ENCODE data around the gene TAF5L.

TAF5L gene

GRCh38 chr1:229608590-229608989 lies 17.3 kb downstream of the TAF5L start:
- no peaks in the 10 kb centered on the region for H3K9me2 ChIP-seq (ENCODE audit: low read depth, low read length)
- H3K9me3 ChIP-seq (ENCODE audit: low read length): no peaks in the 10 kb centered on the region
- no peaks in the 10 kb centered on the region for H3F3A ChIP-seq (ENCODE audit: insufficient read depth, low read length)
- no peak overlapping the region for H3K9ac ChIP-seq (ENCODE audit: low read length)
- no peak overlapping the region for H3K4me2 ChIP-seq (ENCODE audit: low read length)
- H3K79me2 ChIP-seq (ENCODE audit: insufficient read depth, low read length): no peaks in the 10 kb centered on the region
- peaks cover 94% of the 10 kb centered on the region for H3K36me3 ChIP-seq (ENCODE audit: insufficient read depth, low read length)
- H3K4me1 ChIP-seq (ENCODE audit: insufficient read depth, low read length, severe bottlenecking): no peaks in the 10 kb centered on the region
- no peak overlapping the region for H3K27ac ChIP-seq (ENCODE audit: low read depth, low read length, poor library complexity, severe bottlenecking)
- no peaks in the 10 kb centered on the region for H4K20me1 ChIP-seq (ENCODE audit: insufficient read depth, low read length)
- no peak overlapping the region for H3K4me3 ChIP-seq (ENCODE audit: low read depth, low read length, poor library complexity, severe bottlenecking)
- no peaks in the 10 kb centered on the region for H3K27me3 ChIP-seq (ENCODE audit: insufficient read depth, low read length)
- no peak for TF ChIP-seq EZH2 (IDR thresholded peaks at IDR 0.05; ENCODE audit: borderline replicate concordance, low read length)
- TF ChIP-seq, protein P1, sequence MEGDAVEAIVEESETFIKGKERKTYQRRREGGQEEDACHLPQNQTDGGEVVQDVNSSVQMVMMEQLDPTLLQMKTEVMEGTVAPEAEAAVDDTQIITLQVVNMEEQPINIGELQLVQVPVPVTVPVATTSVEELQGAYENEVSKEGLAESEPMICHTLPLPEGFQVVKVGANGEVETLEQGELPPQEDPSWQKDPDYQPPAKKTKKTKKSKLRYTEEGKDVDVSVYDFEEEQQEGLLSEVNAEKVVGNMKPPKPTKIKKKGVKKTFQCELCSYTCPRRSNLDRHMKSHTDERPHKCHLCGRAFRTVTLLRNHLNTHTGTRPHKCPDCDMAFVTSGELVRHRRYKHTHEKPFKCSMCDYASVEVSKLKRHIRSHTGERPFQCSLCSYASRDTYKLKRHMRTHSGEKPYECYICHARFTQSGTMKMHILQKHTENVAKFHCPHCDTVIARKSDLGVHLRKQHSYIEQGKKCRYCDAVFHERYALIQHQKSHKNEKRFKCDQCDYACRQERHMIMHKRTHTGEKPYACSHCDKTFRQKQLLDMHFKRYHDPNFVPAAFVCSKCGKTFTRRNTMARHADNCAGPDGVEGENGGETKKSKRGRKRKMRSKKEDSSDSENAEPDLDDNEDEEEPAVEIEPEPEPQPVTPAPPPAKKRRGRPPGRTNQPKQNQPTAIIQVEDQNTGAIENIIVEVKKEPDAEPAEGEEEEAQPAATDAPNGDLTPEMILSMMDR (IDR thresholded peaks at IDR 0.05; ENCODE audit: low read length): no peak
- no peak overlapping the region for H2AFZ ChIP-seq (ENCODE audit: low read length)

- H3K36me3 ChIP-seq (ENCODE audit: insufficient read depth, low read length): peaks cover 94% of the 10 kb centered on the region
- H2AFZ ChIP-seq (ENCODE audit: low read length): no peak overlapping the region
- no peak overlapping the region for H3K9ac ChIP-seq (ENCODE audit: low read length)
- no peaks in the 10 kb centered on the region for H3K79me2 ChIP-seq (ENCODE audit: insufficient read depth, low read length)
- TF ChIP-seq, protein P1 (IDR thresholded peaks at IDR 0.05; ENCODE audit: low read length): no peak
- no peak for TF ChIP-seq EZH2 (IDR thresholded peaks at IDR 0.05; ENCODE audit: borderline replicate concordance, low read length)
- H4K20me1 ChIP-seq (ENCODE audit: insufficient read depth, low read length): no peaks in the 10 kb centered on the region
- H3K27me3 ChIP-seq (ENCODE audit: insufficient read depth, low read length): no peaks in the 10 kb centered on the region
- no peak overlapping the region for H3K27ac ChIP-seq (ENCODE audit: low read depth, low read length, poor library complexity, severe bottlenecking)
- H3K4me3 ChIP-seq (ENCODE audit: low read depth, low read length, poor library complexity, severe bottlenecking): no peak overlapping the region
- no peaks in the 10 kb centered on the region for H3K9me2 ChIP-seq (ENCODE audit: low read depth, low read length)
- no peaks in the 10 kb centered on the region for H3K9me3 ChIP-seq (ENCODE audit: low read length)
- H3K4me2 ChIP-seq (ENCODE audit: low read length): no peak overlapping the region
- H3F3A ChIP-seq (ENCODE audit: insufficient read depth, low read length): no peaks in the 10 kb centered on the region
- H3K4me1 ChIP-seq (ENCODE audit: insufficient read depth, low read length, severe bottlenecking): no peaks in the 10 kb centered on the region
These were observed 18.6 kb downstream of the TAF5L start for GRCh38 chr1:229607370-229607769.

DNA sequence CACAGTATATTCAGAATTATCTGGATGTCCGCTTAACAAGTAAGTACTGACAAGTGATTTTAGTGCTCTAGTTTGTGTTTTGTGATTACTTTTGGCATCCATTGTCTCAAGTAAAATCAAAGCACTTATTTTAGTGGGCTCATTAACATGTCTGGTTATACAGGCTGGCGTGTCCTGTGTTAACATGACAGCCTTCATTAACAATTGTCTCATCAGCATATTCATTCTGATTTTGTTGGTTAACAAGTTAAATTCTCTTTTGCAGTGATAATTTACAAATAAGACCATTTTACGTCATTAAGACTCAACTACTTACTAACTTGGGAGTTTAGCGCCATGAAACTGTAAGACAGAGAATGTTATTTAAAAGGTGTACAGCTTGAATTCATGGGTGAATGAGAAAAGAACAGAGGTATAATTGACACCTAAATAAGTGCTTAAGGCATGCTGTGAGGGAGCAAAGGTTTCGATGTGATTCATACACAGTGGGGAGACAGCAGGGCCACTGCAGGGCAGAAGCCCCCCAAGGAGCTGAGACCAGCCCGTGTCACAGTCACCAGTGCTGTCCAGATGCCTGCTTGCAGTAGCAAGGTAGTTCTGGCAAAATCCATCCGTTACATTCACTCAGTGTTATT lies 22.4 kb downstream of the TAF5L start:
- H3K36me3 ChIP-seq (ENCODE audit: insufficient read depth, low read length): peaks cover 90% of the 10 kb centered on the region
- no peak overlapping the region for H3K4me2 ChIP-seq (ENCODE audit: low read length)
- TF ChIP-seq, protein P1 (IDR thresholded peaks at IDR 0.05; ENCODE audit: low read length): no peak
- no peak for TF ChIP-seq EZH2 (IDR thresholded peaks at IDR 0.05; ENCODE audit: borderline replicate concordance, low read length)
- no peak overlapping the region for H3K4me3 ChIP-seq (ENCODE audit: low read depth, low read length, poor library complexity, severe bottlenecking)
- no peak overlapping the region for H3K27ac ChIP-seq (ENCODE audit: low read depth, low read length, poor library complexity, severe bottlenecking)
- no peaks in the 10 kb centered on the region for H3K4me1 ChIP-seq (ENCODE audit: insufficient read depth, low read length, severe bottlenecking)
- no peaks in the 10 kb centered on the region for H4K20me1 ChIP-seq (ENCODE audit: insufficient read depth, low read length)
- no peak overlapping the region for H2AFZ ChIP-seq (ENCODE audit: low read length)
- no peak overlapping the region for H3K9ac ChIP-seq (ENCODE audit: low read length)
- no peaks in the 10 kb centered on the region for H3K9me2 ChIP-seq (ENCODE audit: low read depth, low read length)
- no peaks in the 10 kb centered on the region; the same call in 1 of the 2 replicates for H3K79me2 ChIP-seq (ENCODE audit: insufficient read depth, low read length)
- H3K9me3 ChIP-seq (ENCODE audit: low read length): no peaks in the 10 kb centered on the region
- no peaks in the 10 kb centered on the region for H3K27me3 ChIP-seq (ENCODE audit: insufficient read depth, low read length)
- no peaks in the 10 kb centered on the region for H3F3A ChIP-seq (ENCODE audit: insufficient read depth, low read length)
